Epithelial cell of proximal tubule (primary cell): Measurements from ENCODE around the gene FKBP2. TPM values are rescaled to one million over a fixed set of nuclear protein-coding genes. Genes with fewer than 3 reads are reported as not detected.

Experiments
- DNase-seq: peaks from one replicate; pipeline ENCODE4 v3.0.0-alpha.2; 2011; ENCODE audit warnings: low read depth
- H3K4me3 ChIP-seq: 2 replicates; pipeline ENCODE4 v1.5.1; 2011; ENCODE audit warnings: low read depth, mild to moderate bottlenecking, low read length
- CTCF ChIP-seq: conservative IDR thresholded peaks from 2 replicates; pipeline ENCODE4 v1.5.1; 2012; ENCODE audit warnings: low read depth, mild to moderate bottlenecking, low read length
- total RNA-seq: library from RNA; depleted of rRNA; stranded (reverse); fragments of >200 nt; gene quantifications from 2 replicates; pipeline ENCODE4 v1.2.3, GENCODE V29; 2015

FKBP2 gene
- total RNA-seq, 1 donor from 2014 or later, result 184 TPM

DNA sequence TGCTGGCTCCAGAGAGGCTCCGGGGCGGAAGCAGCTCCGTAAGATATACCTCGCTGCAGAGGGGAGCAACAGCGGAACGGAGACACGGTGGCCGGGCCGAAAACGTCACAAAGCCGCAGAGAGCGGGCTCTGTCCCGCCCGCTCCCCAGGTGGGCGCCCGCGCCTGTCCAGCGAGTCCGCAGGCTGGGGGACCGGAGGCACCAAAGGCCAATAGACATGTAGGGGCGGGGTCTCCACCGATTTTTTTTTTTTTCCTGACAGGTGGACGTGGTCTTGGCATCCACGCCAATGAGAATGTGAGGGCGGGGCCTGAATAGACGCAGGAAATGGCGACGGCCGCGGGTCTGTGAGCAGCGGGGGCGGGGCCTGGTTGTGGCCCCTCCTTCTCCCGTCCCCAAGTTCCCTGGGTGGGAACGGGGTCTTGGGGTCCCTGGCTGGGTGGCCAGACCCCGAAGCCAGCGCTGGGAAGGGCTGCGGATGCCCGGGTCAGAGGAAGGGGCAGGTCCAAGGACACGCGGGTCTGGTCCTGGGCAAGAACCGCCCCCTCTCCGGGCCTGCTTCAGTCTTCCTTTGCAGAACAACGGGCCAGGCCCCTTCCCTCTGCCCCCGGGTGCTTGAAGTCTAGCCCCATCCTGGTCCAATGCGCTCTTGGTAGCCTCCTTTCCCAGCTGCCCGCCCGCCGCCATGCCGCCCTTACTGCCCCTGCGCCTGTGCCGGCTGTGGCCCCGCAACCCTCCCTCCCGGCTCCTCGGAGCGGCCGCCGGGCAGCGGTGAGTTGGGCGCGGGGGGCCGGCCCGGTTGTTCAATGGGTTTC, 10.5 kb upstream of the FKBP2 start, which contains the start of gene DNAJC4:
DNAJC4 (plus strand) TSS at position 378 of the 814 bp plus-strand sequence; CDS start at position 685, 307 bp downstream.
- no peak for TF ChIP-seq CTCF
- peak within 1 kb of the TSS; percentile 85 for H3K4me3 ChIP-seq
- no peak for DNase-seq

DNA sequence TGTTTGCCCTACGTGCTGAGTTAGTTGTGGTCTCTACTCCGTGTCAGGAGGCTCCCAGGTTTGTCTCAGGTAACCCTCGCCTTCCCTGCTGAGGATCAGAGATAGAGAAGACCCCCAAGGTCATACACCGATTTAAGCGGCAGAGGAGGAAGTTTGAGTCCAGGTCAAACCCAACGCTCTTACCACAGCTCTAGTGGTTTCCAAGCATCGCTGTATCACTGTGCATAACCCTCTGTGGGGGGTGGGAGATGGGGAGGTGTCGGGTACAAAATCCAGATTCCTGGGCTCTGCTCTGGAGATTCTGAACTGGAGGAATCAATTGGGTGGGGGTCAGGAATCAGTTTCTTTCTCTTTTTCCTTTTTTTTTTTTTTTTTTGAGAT, 9.9 kb upstream of the FKBP2 start:
- H3K4me3 ChIP-seq, result peak overlapping the region; percentile 85
- no peak for DNase-seq
- TF ChIP-seq CTCF, result no peak

DNA sequence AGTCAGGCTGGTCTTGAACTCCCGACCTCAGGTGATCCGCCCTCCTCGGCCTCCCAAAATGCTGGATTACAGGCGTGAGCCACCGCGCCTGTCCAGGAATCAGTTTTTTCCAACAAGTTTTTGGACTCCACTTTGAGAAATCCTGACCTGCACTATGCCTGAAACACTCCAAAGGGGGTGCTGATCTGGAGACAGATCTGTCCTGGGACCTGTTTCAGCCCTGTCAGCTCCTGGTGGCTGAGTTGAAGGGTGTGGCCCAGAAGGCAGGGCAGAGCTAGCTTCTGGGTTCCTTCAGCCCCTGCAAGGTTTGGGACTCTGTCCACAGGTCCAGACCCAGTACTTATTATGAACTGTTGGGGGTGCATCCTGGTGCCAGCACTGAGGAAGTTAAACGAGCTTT, 9.3 kb upstream of the FKBP2 start:
- DNase-seq, result no peak
- peak overlapping the region; percentile 2 for H3K4me3 ChIP-seq
- TF ChIP-seq CTCF, result no peak

GRCh38 chr11:64232182-64232966, 8.5 kb upstream of the FKBP2 start:
- DNase-seq, result no peak
- no peak overlapping the region for H3K4me3 ChIP-seq
- no peak for TF ChIP-seq CTCF

DNA sequence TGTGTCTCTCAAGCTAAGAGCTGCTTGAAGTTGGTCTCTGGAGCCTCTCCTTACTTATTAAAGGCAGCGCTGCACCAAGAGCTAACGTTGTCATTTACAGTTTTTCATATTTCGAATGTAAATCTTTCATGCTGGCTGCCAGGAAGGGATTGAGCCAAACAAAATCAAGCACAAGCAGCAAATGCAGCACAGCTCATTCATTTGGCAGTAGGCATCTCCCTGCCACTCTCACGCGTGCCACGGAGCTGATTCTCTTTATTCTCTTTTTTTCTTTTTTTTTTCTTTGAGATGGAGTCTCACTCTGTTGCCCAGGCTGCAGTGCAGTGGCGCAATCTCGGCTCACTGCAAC, 8.0 kb upstream of the FKBP2 start:
- H3K4me3 ChIP-seq, result no peak overlapping the region
- no peak for TF ChIP-seq CTCF
- DNase-seq, result no peak

DNA sequence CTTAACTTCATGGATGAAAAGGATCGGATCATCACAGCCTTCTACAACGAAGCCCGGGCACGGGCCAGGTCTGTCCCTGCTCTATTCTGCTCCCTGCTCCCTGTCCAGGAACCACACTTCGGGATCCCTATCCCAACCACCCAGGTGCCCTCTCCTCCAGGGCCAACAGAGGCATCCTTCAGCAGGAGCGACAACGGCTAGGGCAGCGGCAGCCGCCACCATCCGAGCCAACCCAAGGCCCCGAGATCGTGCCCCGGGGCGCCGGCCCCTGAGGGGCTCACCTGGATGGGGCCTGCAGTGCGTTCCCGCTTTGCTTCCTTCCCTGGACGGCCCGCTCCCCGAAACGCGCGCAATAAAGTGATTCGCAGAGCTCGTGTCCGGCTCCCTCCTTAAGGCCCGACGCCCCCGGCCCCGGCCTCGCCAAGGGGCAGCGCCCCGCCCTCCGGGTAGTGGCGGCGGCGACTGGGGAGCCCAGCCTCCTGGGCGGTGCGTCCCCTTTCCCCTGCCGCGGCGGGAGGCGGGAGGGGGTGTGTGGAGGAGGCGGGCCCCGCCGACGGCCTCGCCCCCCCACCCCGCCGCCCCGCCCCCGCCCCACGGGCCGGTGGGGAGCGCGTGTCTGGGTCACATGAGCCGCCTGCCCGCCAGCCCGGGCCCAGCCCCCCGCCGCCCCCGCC, 6.8 kb upstream of the FKBP2 start, which contains the start of gene VEGFB:
VEGFB (plus strand) TSS at position 672 of the 674 bp plus-strand sequence. CDS start 250 bp downstream, outside the sequence.
- H3K4me3 ChIP-seq, result peak within 1 kb of the TSS; percentile 75
- DNase-seq, result no peak
- TF ChIP-seq CTCF, result no peak
